ENCODE measurements around the gene NRN1L.
A peak's percentile ranks its signal among the peaks of the same experiment; 100 is the strongest.

The NRN1L gene

GRCh38 chr16:67886387-67886786 lies 1.7 kb downstream of the NRN1L start:
- Histone ChIP-seq H3F3A (ENCODE audit: insufficient read depth, low read length) (no peaks in the 10 kb centered on the region), H3K27me3 (ENCODE audit: insufficient read depth, low read length) (no peaks in the 10 kb centered on the region), H3K9ac (ENCODE audit: low read length) (no peak overlapping the region), H3K27ac (ENCODE audit: low read depth, low read length, poor library complexity, severe bottlenecking) (no peak overlapping the region), H3K36me3 (ENCODE audit: insufficient read depth, low read length) (peaks cover 51% of the 10 kb centered on the region), H3K9me2 (ENCODE audit: low read depth, low read length) (no peaks in the 10 kb centered on the region), H3K9me3 (ENCODE audit: low read length) (no peaks in the 10 kb centered on the region), H2AFZ (ENCODE audit: low read length) (no peak overlapping the region), H3K4me2 (ENCODE audit: low read length) (no peak overlapping the region), H3K4me3 (ENCODE audit: low read depth, low read length, poor library complexity, severe bottlenecking) (no peak overlapping the region), H3K4me1 (ENCODE audit: insufficient read depth, low read length, severe bottlenecking) (no peaks in the 10 kb centered on the region), H3K79me2 (ENCODE audit: insufficient read depth, low read length) (no peaks in the 10 kb centered on the region), H4K20me1 (ENCODE audit: insufficient read depth, low read length) (no peaks in the 10 kb centered on the region)
- TF ChIP-seq CTCF (IDR thresholded peaks at IDR 0.05; ENCODE audit: low read length) (no peak), EZH2 (IDR thresholded peaks at IDR 0.05; ENCODE audit: borderline replicate concordance, low read length) (no peak)

- no peak for TF ChIP-seq EZH2 (IDR thresholded peaks at IDR 0.05; ENCODE audit: borderline replicate concordance, low read length)
- TF ChIP-seq CTCF (IDR thresholded peaks at IDR 0.05; ENCODE audit: low read length), result no peak
- H3K9me2 ChIP-seq (ENCODE audit: low read depth, low read length), result no peaks in the 10 kb centered on the region
- no peak overlapping the region for H2AFZ ChIP-seq (ENCODE audit: low read length)
- no peak overlapping the region for H3K4me3 ChIP-seq (ENCODE audit: low read depth, low read length, poor library complexity, severe bottlenecking)
- H3K4me1 ChIP-seq (ENCODE audit: insufficient read depth, low read length, severe bottlenecking), result peaks cover 6% of the 10 kb centered on the region
- H3K36me3 ChIP-seq (ENCODE audit: insufficient read depth, low read length), result peaks cover 32% of the 10 kb centered on the region; the same call in 1 of the 2 replicates
- no peak overlapping the region for H3K27ac ChIP-seq (ENCODE audit: low read depth, low read length, poor library complexity, severe bottlenecking)
- H3K4me2 ChIP-seq (ENCODE audit: low read length), result no peak overlapping the region
- no peaks in the 10 kb centered on the region for H4K20me1 ChIP-seq (ENCODE audit: insufficient read depth, low read length)
- no peaks in the 10 kb centered on the region for H3K79me2 ChIP-seq (ENCODE audit: insufficient read depth, low read length)
- H3K27me3 ChIP-seq (ENCODE audit: insufficient read depth, low read length), result no peaks in the 10 kb centered on the region
- H3F3A ChIP-seq (ENCODE audit: insufficient read depth, low read length), result no peaks in the 10 kb centered on the region
- H3K9ac ChIP-seq (ENCODE audit: low read length), result no peak overlapping the region
- no peaks in the 10 kb centered on the region for H3K9me3 ChIP-seq (ENCODE audit: low read length)
Observed at GRCh38 chr16:67888331-67888730, 3.6 kb downstream of the NRN1L start.

- peaks cover 18% of the 10 kb centered on the region for H3K79me2 ChIP-seq (ENCODE audit: insufficient read depth, low read length)
- no peaks in the 10 kb centered on the region for H3F3A ChIP-seq (ENCODE audit: insufficient read depth, low read length)
- H3K27ac ChIP-seq (ENCODE audit: low read depth, low read length, poor library complexity, severe bottlenecking), result no peak overlapping the region
- TF ChIP-seq CTCF (IDR thresholded peaks at IDR 0.05; ENCODE audit: low read length) (no peak), EZH2 (IDR thresholded peaks at IDR 0.05; ENCODE audit: borderline replicate concordance, low read length) (no peak)
- H3K9me2 ChIP-seq (ENCODE audit: low read depth, low read length), result no peaks in the 10 kb centered on the region
- no peaks in the 10 kb centered on the region for H3K27me3 ChIP-seq (ENCODE audit: insufficient read depth, low read length)
- H3K4me1 ChIP-seq (ENCODE audit: insufficient read depth, low read length, severe bottlenecking), result peaks cover 19% of the 10 kb centered on the region
- peak overlapping the region; percentile 61 for H3K4me3 ChIP-seq (ENCODE audit: low read depth, low read length, poor library complexity, severe bottlenecking)
- H2AFZ ChIP-seq (ENCODE audit: low read length), result no peak overlapping the region
- peak overlapping the region; percentile 78 for H3K4me2 ChIP-seq (ENCODE audit: low read length)
- no peaks in the 10 kb centered on the region for H3K9me3 ChIP-seq (ENCODE audit: low read length)
- H3K36me3 ChIP-seq (ENCODE audit: insufficient read depth, low read length), result no peaks in the 10 kb centered on the region
- peak overlapping the region; percentile 66 for H3K9ac ChIP-seq (ENCODE audit: low read length)
- H4K20me1 ChIP-seq (ENCODE audit: insufficient read depth, low read length), result no peaks in the 10 kb centered on the region
Observed at GRCh38 chr16:67892375-67892774, 7.7 kb downstream of the NRN1L start.

All from OCI-LY1 (cell line).